Keratinocyte (primary cell): ENCODE data around the gene AKR1D1. TPM values are rescaled to one million over a fixed set of nuclear protein-coding genes. Genes with fewer than 3 reads are reported as not detected.

Source experiments
- DNase-seq: peaks from one replicate; pipeline ENCODE4 v3.0.0-alpha.2; 2011; ENCODE audit warnings: low read depth, missing footprints, low spot score
- FAIRE-seq: peaks from 2 replicates; lab custom pipeline; 2011; peaks lifted over from hg19 to GRCh38; lab: Jason Lieb, UNC
- H2AFZ ChIP-seq: 2 replicates; pipeline ENCODE4 v1.6.0; 2012; ENCODE audit warnings: low read length, control low read depth, inconsistent platforms; ENCODE audit not compliant: control insufficient read depth
- H3K27ac ChIP-seq: 2 replicates; pipeline ENCODE4 v1.5.1; 2011; ENCODE audit warnings: low read length; ENCODE audit not compliant: control insufficient read depth, insufficient read depth
- H3K27me3 ChIP-seq: 3 replicates; pipeline ENCODE4 v1.6.0; 2011; ENCODE audit warnings: low read length; ENCODE audit not compliant: control insufficient read depth, insufficient read depth; ENCODE audit errors: extremely low read depth
- H3K36me3 ChIP-seq, 2 experiments: 2 replicates in 1 of 2; 3 replicates in 1 of 2; pipeline ENCODE4 v1.5.1; 2011; ENCODE audit warnings: low read length in 2 of 2, mild to moderate bottlenecking in 1 of 2; ENCODE audit not compliant: control insufficient read depth in 2 of 2, insufficient read depth in 2 of 2; ENCODE audit errors: extremely low read depth in 1 of 2
- H3K4me1 ChIP-seq: 3 replicates; pipeline ENCODE4 v1.5.1; 2011; ENCODE audit warnings: low read length; ENCODE audit not compliant: control insufficient read depth, insufficient read depth; ENCODE audit errors: extremely low read depth
- H3K4me2 ChIP-seq: 3 replicates; pipeline ENCODE4 v1.6.0; 2011; ENCODE audit warnings: low read depth, low read length; ENCODE audit not compliant: control insufficient read depth, insufficient read depth; ENCODE audit errors: extremely low read depth
- H3K4me3 ChIP-seq, 3 experiments: fragments of 200-600 bp in 1 of 3; sonication (generic) in 1 of 3; 2 replicates in 2 of 3; 3 replicates in 1 of 3; pipeline ENCODE4 v1.5.1; 2011 to 2016; ENCODE audit warnings: low read length in 3 of 3, mild to moderate bottlenecking in 3 of 3, control low read depth in 2 of 3, inconsistent platforms in 1 of 3, low read depth in 1 of 3, mixed read lengths in 1 of 3, mixed run types in 1 of 3, moderate library complexity in 1 of 3; ENCODE audit not compliant: control insufficient read depth in 2 of 3, insufficient read depth in 2 of 3; ENCODE audit errors: extremely low read depth in 1 of 3
- H3K79me2 ChIP-seq: 2 replicates; pipeline ENCODE4 v1.6.0; 2012; ENCODE audit warnings: low read length; ENCODE audit not compliant: control insufficient read depth, insufficient read depth
- H3K9ac ChIP-seq: 3 replicates; pipeline ENCODE4 v1.6.0; 2011; ENCODE audit warnings: low read length; ENCODE audit not compliant: control insufficient read depth, insufficient read depth; ENCODE audit errors: extremely low read depth
- H3K9me1 ChIP-seq: 3 replicates; pipeline ENCODE4 v1.6.0; 2011; ENCODE audit warnings: low read length; ENCODE audit not compliant: control insufficient read depth, insufficient read depth; ENCODE audit errors: extremely low read depth
- H3K9me3 ChIP-seq: 2 replicates; pipeline ENCODE4 v1.5.1; 2012; ENCODE audit warnings: low read depth, low read length; ENCODE audit not compliant: control insufficient read depth
- H4K20me1 ChIP-seq: 3 replicates; pipeline ENCODE4 v1.6.0; 2011; ENCODE audit warnings: low read length; ENCODE audit not compliant: control insufficient read depth, insufficient read depth; ENCODE audit errors: extremely low read depth
- CTCF ChIP-seq, 3 experiments: IDR thresholded peaks in 1 of 3; conservative IDR thresholded peaks in 1 of 3; optimal IDR thresholded peaks in 1 of 3; 2 replicates in 2 of 3; 3 replicates in 1 of 3; pipeline versions ENCODE3 to v1.5.1; 2011; ENCODE audit warnings: low read length in 3 of 3, mild to moderate bottlenecking in 3 of 3, moderate library complexity in 2 of 3, control low read depth in 1 of 3, inconsistent platforms in 1 of 3; ENCODE audit not compliant: insufficient read depth in 2 of 3; ENCODE audit errors: extremely low read depth in 1 of 3
- EZH2 ChIP-seq: IDR thresholded peaks from one replicate; pipeline ENCODE4 v1.6.1; 2012; ENCODE audit warnings: inconsistent platforms, mild to moderate bottlenecking, low read length, moderate library complexity
- dilution Hi-C: fragments of 300-500 bp; cut with MboI; formaldehyde crosslinking; loops from one replicate; pipeline ENCODE4 v1.7.0; 2020; ENCODE audit warnings: low sequenced_read_pairs; ENCODE audit not compliant: extremely low pct_ligation_motif_present
- polyA plus RNA-seq, 5 experiments: library from polyadenylated mRNA; depleted of rRNA in 3 of 5; stranded (reverse) in 3 of 5; stranded (forward) in 1 of 5; unstranded in 1 of 5; fragments of >200 nt; gene quantifications; 1 replicate in 1 of 5; 2 replicates in 3 of 5; 3 replicates in 1 of 5; pipeline versions ENCODE4 v1.2.1 to v1.2.3, GENCODE V29; 2011 to 2012; ENCODE audit warnings: missing spikeins in 2 of 5, low read depth in 1 of 5, low replicate concordance in 1 of 5

The AKR1D1 gene
- polyA plus RNA-seq, 1 donor (not counting 4 experiments of a cell fraction or from before 2014, with no cell fraction given), result not detected

- no peak for TF ChIP-seq EZH2
- no peak for FAIRE-seq
Observed at GRCh38 chr7:138116892-138117291, 40.6 kb downstream of the AKR1D1 start.

GRCh38 chr7:138120140-138120827, 44.0 kb downstream of the AKR1D1 start:
- dilution Hi-C loops, result no loop called here
- no peak overlapping the region for H3K9ac ChIP-seq
- TF ChIP-seq CTCF (optimal IDR thresholded peaks at IDR 0.05 in 1 of 3, IDR thresholded peaks at IDR 0.05 in 1 of 3, conservative IDR thresholded peaks at IDR 0.05 in 1 of 3; ENCODE audit: extremely low read depth in 1 of 3, insufficient read depth in 2 of 3, low read length in 3 of 3) (no peak), EZH2 (no peak)

More at GRCh38 chr7:138116892-138117291, 40.6 kb downstream of the AKR1D1 start:
- dilution Hi-C loops, result no loop called here
- DNase-seq, result no peak
- Histone ChIP-seq H4K20me1 (no peaks in the 10 kb centered on the region), H3K36me3 (no peaks in the 10 kb centered on the region), H3K9ac (no peak overlapping the region), H3K4me1 (no peaks in the 10 kb centered on the region), H3K4me2 (no peak overlapping the region), H3K79me2 (no peaks in the 10 kb centered on the region), H3K9me3 (no peaks in the 10 kb centered on the region), H3K9me1 (no peaks in the 10 kb centered on the region), H3K27ac (no peak overlapping the region), H2AFZ (no peak overlapping the region), H3K4me3 (no peak overlapping the region), H3K27me3 (no peaks in the 10 kb centered on the region)

DNA sequence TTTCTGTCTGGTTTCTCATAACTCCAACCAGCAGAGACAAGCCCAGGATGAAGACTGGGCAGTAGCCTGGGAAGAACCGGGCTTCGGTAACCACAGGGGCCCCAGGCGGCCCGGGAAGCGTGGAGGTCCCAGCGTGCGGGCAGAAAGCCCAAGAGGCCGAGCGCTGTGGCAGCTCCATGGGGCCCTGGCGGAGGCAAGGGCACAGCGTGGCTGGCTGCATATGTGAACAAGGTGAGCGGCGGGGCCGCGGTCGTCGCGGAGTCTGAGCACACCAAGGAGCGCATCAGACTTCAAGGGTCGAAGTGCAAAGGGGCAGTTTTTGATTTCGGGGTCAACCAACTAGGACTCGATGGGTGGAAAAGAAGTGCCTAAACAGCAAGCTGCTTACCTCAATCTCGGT, 45.9 kb downstream of the AKR1D1 start:
- no peak overlapping the region for H2AFZ ChIP-seq
- H4K20me1 ChIP-seq, result no peaks in the 10 kb centered on the region
- H3K4me2 ChIP-seq, result no peak overlapping the region
- no peak for FAIRE-seq
- no peaks in the 10 kb centered on the region for H3K79me2 ChIP-seq
- peaks cover 5% of the 10 kb centered on the region for H3K4me1 ChIP-seq
- dilution Hi-C loops, result no loop called here
- H3K27ac ChIP-seq, result no peak overlapping the region
- H3K9me3 ChIP-seq, result no peaks in the 10 kb centered on the region
- no peaks in the 10 kb centered on the region for H3K27me3 ChIP-seq
- DNase-seq, result no peak
- H3K4me3 ChIP-seq, result no peak overlapping the region
- no peaks in the 10 kb centered on the region for H3K36me3 ChIP-seq
- H3K9ac ChIP-seq, result no peak overlapping the region
- no peak for TF ChIP-seq CTCF (optimal IDR thresholded peaks at IDR 0.05 in 1 of 3, IDR thresholded peaks at IDR 0.05 in 1 of 3, conservative IDR thresholded peaks at IDR 0.05 in 1 of 3; ENCODE audit: extremely low read depth in 1 of 3, insufficient read depth in 2 of 3, low read length in 3 of 3)
- TF ChIP-seq EZH2, result no peak
- no peaks in the 10 kb centered on the region for H3K9me1 ChIP-seq

More at GRCh38 chr7:138120140-138120827, 44.0 kb downstream of the AKR1D1 start:
- H3K9me1 ChIP-seq, result no peaks in the 10 kb centered on the region
- no peaks in the 10 kb centered on the region for H4K20me1 ChIP-seq
- H3K4me1 ChIP-seq, result peaks cover 4% of the 10 kb centered on the region
- no peaks in the 10 kb centered on the region for H3K9me3 ChIP-seq
- DNase-seq (no peak), FAIRE-seq (no peak)
- no peaks in the 10 kb centered on the region for H3K36me3 ChIP-seq
- no peaks in the 10 kb centered on the region for H3K27me3 ChIP-seq
- no peak overlapping the region for H3K27ac ChIP-seq
- no peak overlapping the region for H2AFZ ChIP-seq
- H3K79me2 ChIP-seq, result no peaks in the 10 kb centered on the region
- no peak overlapping the region for H3K4me2 ChIP-seq
- no peak overlapping the region for H3K4me3 ChIP-seq
